GM18909 (cell line): ENCODE results near the gene SURF2.
A peak's percentile ranks its signal among the peaks of the same experiment; 100 is the strongest.
"Not testable (repeated sequence)": the region's sequence is repeated elsewhere in the genome, so short reads cannot be mapped to it uniquely, and the experiment has no call there.

Source experiments
- ATAC-seq: cut with Tn5 transposase; IDR thresholded peaks from one replicate; pipeline ENCODE4 v1.9.1; 2021; ENCODE audit warnings: mild to moderate bottlenecking; ENCODE audit not compliant: unreplicated experiment, poor library complexity

SURF2 gene

DNA sequence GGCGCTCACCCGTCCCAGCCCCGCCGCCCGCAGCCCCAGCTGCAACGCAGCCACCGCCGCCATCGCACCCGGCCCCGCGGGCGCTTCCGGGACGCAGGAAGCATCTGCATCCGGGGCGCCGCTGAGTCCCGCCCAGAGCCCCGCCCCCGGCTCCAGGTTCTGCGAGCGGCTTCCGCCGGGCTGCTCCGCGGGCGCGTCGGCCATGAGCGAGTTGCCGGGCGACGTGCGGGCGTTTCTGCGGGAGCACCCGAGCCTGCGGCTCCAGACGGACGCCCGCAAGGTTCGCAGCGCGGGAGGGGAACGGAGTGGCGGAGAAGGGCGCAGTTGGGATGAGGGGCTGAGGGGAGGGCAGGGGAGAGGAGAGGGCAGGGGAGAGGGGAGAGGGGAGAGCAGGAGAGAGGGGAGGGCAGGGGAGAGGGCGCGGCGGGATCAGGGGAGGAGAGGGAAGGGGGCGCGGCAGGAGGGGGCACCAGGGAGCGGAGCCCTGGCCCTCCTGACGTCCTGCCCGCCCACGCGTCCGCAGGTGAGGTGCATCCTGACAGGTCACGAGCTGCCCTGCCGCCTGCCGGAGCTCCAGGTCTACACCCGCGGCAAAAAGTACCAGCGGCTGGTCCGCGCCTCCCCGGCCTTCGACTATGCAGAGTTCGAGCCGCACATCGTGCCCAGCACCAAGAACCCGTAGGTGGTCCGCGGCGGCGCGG lies at the start of gene SURF2, which contains the start of gene SURF1:
Gene SURF2, plus strand, starts transcription at position 160 of the 701 bp plus-strand sequence. Its CDS starts 43 bp downstream, at position 203.
Gene SURF1, minus strand, starts transcription at position 97 of the 701 bp plus-strand sequence. Its CDS starts 34 bp downstream, at position 63.
- ATAC-seq = peak; percentile 59

DNA sequence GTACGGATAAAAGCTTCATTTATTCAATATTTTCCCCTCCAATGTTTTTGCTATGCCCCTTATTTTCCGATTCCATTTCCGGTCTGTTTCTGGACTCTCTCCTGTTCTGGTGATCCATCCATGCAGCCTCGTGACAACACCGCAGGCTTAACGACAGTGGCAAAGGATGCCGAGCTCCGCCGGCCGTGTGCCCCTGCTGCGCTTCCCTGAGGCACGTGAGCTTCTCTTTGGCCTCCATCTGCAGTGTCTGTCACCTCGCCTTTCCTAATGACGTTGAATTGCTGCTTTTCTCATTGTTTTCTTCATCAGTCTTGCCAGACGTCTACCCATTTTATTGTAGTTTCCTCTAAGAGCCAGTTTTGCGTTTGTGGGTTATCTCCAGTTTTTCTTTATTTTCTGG lies 49.0 kb upstream of the SURF2 start:
- ATAC-seq = no peak

- no peak for ATAC-seq
These were observed 46.7 kb upstream of the SURF2 start for GRCh38 chr9:133309608-133310007.

DNA sequence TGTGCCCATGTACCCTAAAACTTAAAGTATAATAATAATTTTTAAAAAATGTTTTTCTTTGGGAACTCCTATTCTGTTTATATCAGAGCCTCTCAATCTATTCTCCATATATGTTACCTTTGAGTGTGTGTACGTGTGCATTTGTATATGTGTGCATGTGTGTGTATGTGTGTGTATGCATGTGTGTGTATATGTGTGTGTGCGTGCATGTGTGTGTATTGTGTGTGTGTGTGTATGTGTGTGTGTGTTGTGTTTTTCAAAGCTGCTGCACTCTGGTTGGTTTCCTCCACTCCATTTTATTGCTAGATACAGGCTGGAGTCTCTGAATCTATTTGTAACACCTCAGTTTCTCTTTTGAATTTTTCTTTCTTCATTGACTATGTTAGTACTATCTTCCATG lies 40.4 kb upstream of the SURF2 start:
- no peak for ATAC-seq

DNA sequence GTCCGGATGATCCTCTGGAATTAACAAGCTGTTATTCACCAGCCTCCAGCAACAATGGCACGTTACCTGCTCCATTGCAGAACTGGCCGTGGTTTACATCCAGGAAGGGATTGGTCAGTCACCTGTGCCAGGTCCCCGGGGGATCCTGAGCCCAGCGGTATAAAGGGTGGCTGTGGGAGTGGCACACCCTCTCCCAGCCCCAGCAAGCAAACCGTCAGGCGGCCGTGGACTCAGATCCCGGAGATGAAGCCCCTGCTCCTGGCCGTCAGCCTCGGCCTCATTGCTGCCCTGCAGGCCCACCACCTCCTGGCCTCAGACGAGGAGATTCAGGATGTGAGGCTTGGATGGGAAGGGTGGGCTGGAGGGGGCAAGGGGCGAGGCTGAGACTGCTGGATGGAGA lies 38.8 kb upstream of the SURF2 start:
- ATAC-seq = not testable (repeated sequence)

DNA sequence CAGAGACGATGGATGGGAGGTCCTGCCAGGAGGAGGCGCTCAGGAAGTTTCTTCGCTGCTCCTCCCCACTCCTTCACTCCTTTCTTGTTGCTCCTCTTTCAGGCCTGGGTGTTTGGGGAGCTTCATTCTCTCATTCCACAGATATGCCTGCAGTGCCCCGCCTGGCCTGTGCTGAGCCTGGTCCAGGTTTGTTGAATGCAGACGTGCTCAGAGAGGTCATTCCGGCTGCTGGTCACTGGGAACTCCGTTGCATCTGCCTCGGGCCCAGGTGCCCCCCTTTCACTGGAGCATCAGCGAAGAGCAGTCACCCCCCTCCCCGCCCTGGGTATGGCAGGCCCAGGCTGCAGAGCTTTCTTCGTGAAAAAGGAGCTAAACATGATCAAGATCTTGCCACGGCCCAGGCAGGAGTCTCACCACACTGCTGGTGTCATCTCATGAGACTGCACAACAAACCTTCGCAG lies 35.9 kb upstream of the SURF2 start:
- no peak for ATAC-seq

DNA sequence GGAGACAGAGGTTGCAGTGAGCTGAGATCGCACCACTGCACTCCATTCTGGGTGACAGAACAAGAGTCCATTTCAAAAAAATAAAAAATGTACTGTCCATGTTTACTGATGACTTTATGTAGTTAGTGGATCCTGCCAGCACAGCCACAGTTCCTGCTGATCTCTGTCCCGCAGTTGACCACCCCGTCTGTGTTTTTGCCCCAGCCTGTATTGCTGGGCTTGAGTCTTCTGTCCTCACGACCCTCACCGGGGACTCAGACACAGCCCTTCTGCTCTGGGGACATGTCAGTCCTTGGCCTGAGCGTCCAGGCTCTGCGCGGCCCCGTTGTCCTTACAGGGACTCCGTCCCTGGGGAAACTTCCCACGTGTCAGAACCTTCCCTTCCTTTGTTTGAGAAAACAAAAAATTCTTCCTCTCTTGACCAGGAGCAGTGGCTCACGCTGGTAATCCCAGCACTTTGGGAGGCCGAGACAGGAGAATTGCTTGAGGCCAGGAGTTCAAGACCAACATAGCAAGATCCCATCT lies 34.9 kb upstream of the SURF2 start:
- no peak for ATAC-seq

DNA sequence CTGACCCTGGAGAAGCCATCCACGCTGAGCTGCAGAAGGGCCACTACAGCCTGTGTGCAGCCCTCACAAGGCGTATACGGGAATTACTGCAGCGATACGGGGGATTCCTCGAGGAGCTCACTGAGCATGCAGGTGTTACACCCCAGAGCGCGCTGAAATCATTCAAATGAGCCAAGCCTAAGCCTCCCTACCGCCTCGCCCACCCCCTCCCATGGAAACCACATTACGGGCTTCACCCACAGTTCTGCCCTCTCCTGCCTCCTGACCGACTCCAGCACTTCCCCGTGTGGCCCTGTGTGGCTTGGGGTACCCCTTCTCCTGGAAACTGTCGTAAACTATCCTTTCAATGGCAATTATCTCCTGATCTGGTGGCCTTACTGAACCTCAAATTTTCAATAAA lies 33.6 kb upstream of the SURF2 start:
- ATAC-seq = no peak

- ATAC-seq = no peak
These were observed 33.1 kb upstream of the SURF2 start for GRCh38 chr9:133323211-133323610.

DNA sequence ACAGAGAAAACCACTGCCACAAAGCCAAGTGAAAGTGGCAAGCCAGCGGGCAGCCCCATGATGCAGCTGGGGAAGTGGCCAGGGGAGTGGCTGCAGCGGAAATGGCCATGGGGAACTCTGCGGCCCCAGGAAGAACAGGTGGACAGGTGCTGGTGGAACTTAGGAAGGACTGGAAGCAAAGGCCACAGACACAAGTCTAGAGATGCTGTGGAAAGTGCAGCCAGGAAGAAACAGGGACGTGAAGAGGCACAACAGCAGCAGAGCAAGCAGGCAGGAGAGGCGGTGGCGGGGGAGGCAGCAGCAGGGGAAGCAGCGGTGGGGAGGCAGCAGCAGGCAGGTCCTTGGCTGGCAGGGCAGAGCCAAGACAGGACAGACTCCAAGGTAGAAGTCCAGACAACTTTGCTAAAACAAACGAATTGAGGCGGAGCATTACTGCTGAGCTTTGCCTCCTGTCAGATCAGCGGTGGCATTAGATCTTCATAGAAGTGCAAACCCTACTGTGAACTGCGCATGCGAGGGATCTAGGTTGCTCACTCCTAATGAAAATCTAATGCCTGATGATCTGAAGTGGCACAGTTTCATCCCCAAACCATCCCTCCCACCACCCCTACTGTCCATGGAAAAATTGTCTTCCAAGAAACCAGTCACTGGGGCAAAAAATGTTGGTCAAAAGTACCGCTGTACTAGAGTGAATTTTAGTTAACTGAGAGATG lies 32.2 kb upstream of the SURF2 start:
- no peak for ATAC-seq

DNA sequence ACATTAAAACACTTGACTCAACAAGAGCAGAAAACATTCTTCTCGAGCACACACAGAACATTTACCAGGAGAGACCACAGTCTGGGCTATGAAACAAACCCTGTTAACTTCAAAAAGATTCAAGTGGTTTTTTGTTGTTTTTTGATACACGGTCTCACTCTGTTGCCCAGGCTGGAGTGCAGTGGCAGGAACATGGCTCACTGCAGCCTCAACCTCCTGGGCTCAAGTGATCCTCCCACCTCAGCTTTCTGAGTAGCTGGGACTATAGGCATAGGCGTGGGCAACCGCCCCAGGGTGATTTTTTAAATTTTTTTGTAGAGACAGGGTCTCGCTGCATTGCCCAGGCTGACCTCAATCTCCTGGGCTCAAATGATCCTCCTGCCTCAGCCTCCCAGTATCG lies 29.3 kb upstream of the SURF2 start:
- not testable (repeated sequence) for ATAC-seq

- ATAC-seq = no peak
These were observed 28.4 kb upstream of the SURF2 start for GRCh38 chr9:133327834-133328484.

GRCh38 chr9:133329306-133330156 lies 26.8 kb upstream of the SURF2 start:
- ATAC-seq = not testable (repeated sequence)

DNA sequence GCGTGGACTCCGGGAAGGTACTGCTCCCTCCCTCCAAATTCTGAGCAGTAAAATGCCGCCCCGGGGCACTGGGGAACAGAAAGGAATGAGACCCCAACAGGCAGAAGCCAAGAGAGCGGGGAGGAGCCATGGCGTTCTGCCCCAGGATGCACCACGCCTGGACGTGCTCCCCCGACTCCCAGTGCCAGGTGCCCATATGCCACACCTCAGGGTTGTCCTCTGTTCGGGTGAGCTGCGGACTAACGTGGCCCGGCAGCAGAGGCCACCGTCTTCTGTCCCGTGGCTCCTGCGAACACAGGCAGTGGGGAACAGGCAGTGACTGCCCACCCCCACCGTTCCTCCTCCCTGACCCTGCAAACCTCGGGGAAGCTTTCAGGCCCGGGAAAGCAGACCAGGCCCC lies 25.1 kb upstream of the SURF2 start:
- ATAC-seq = no peak

DNA sequence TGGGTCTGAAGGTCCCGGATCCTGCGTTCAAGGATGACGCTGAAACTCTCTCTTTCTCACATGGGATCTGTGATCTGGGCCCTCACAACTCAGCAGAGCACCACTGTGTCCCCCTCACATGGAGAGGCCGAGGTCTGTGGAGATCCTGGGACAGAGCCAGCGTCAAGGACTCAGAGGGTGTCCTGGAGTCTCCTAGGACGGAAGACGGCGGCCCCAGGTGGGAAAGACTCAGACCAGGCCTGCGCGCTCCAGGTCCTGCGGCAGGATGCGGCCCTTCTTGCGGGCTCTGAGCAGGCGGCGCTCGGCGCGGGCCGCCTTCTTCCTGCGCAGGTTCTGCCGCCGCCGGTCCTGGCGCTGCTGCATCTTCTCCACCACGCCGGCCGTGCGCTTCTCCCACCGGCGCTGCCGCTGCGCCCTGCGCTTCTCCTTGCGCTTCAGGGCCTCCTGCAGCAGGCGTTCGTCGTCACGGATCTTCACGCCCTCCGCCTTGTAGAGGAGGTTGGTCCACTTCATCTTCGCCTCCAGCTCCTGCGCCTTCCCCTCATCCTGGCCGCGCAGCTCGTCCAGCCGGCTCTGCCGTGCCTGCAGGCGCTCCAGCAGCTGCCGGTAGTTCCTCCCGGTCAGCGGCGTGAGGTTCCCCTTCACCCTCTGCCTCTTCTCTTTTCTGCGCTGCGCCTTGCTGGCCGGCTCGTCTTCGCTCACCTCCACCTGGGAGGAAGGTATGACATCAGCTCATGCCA lies 24.5 kb upstream of the SURF2 start:
- no peak for ATAC-seq

GRCh38 chr9:133332381-133332730 lies 24.0 kb upstream of the SURF2 start:
- no peak for ATAC-seq

GRCh38 chr9:133333011-133333410 lies 23.3 kb upstream of the SURF2 start:
- ATAC-seq = no peak

DNA sequence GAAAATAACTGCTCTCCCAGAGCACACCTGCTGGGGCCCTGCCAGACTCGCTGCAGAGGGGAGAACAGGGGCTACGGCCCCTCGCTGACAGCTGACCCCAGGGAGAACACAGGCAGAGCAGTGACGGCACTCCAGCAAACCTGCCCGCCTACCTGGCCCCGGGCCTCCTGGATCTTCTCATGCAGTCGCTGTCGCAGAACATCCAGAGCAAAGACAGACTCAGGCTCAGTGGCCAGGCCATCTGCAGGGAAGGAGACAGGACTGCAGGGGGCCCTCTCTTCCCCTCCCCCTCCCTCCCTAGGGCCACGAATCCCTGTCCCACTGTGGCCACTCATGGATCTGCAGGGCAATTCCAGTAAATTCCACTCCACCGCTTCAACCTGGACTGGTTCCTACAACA lies 22.8 kb upstream of the SURF2 start:
- no peak for ATAC-seq

GRCh38 chr9:133334161-133334560 lies 22.2 kb upstream of the SURF2 start:
- no peak for ATAC-seq
